Sigmoid colon (tissue), 7 donors: Measurements from ENCODE around the gene LONP1. TPM values are rescaled to one million over a fixed set of nuclear protein-coding genes. Genes with fewer than 3 reads are reported as not detected.

Experiments used
- DNase-seq: peaks from one replicate; pipeline ENCODE4 v3.0.0-alpha.2; 2019
- H3K27ac ChIP-seq, 4 donors: fragments of 200-600 bp; sonication (generic); one replicate each; pipeline ENCODE4 v1.5.1; 2016 to 2019; ENCODE audit warnings: mild to moderate bottlenecking in 1 of 4
- H3K27me3 ChIP-seq, 3 donors: fragments of 200-600 bp; sonication (generic); one replicate each; pipeline ENCODE4 v1.5.1; 2019; ENCODE audit warnings: mild to moderate bottlenecking in 1 of 3
- H3K36me3 ChIP-seq, 4 donors: fragments of 200-600 bp; sonication (generic); one replicate each; pipeline ENCODE4 v1.5.1; 2016 to 2019
- H3K4me1 ChIP-seq, 4 donors: fragments of 200-600 bp; sonication (generic); one replicate each; pipeline ENCODE4 v1.5.1; 2017 to 2019
- H3K4me3 ChIP-seq, 4 donors: fragments of 200-600 bp; sonication (generic); one replicate each; pipeline ENCODE4 v1.5.1; 2017 to 2019; ENCODE audit warnings: mild to moderate bottlenecking in 2 of 4, moderate library complexity in 1 of 4
- H3K9me3 ChIP-seq, 4 donors: fragments of 200-600 bp in 3 of 4; sonication (generic) in 3 of 4; one replicate each; pipeline versions ENCODE4 v1.5.1 to v1.6.1; 2013 to 2019
- EP300 ChIP-seq, 4 donors: sonication (generic); formaldehyde crosslinking; IDR thresholded peaks; one replicate each; pipeline ENCODE4 v1.6.1; 2017; ENCODE audit warnings: antibody characterized with exemption in 4 of 4
- POLR2A ChIP-seq, 2 donors: fragments of 450-650 bp; IDR thresholded peaks; one replicate each; pipeline ENCODE4 v1.6.1; 2016; ENCODE audit warnings: antibody characterized with exemption in 2 of 2, mild to moderate bottlenecking in 2 of 2, moderate library complexity in 2 of 2
- POLR2AphosphoS5 ChIP-seq, 4 donors: sonication (generic); formaldehyde crosslinking; IDR thresholded peaks; one replicate each; pipeline ENCODE4 v1.6.1; 2017; ENCODE audit warnings: antibody characterized with exemption in 4 of 4
- WGBS, 2 donors: extraction: QIAGEN DNeasy Blood & Tissue Kit; methylation state at CpG; one replicate each; pipeline ENCODE4 v1.1.7; 2013; 5-methylcytosine and 5-hydroxymethylcytosine counted together
- intact Hi-C: fragments of 100-400 bp; cut with DNase I; formaldehyde crosslinking; loops from one replicate; pipeline ENCODE4 v1.15.1; 2023
- polyA plus RNA-seq, 3 donors: library from polyadenylated mRNA; stranded (reverse); fragments of 200-250 nt; gene quantifications; one replicate each; pipeline ENCODE4 v1.2.3, GENCODE V29; 2013
- total RNA-seq, 4 donors: library from RNA; depleted of rRNA; stranded (reverse); fragments of >200 nt; gene quantifications; one replicate each; pipeline ENCODE4 v1.1.0, GENCODE V29; 2016
- TF ChIP-seq, protein P1 (sequence below), 4 experiments: fragments of 450-650 bp in 3 of 4; fragments of 200-600 bp in 1 of 4; IDR thresholded peaks; one replicate each; pipeline ENCODE4 v1.5.1; 2016 to 2019; ENCODE audit warnings: antibody characterized with exemption in 4 of 4, mild to moderate bottlenecking in 3 of 4, moderate library complexity in 2 of 4
- donor health status: healthy with polysubstance abuse.
- donor health status: Bipolar disorder and iron deficiency.
- donor health status: healthy.

LONP1 gene
- total and polyA plus RNA-seq, 7 donors = 24.0 to 62.6 (median 31.1) TPM

DNA sequence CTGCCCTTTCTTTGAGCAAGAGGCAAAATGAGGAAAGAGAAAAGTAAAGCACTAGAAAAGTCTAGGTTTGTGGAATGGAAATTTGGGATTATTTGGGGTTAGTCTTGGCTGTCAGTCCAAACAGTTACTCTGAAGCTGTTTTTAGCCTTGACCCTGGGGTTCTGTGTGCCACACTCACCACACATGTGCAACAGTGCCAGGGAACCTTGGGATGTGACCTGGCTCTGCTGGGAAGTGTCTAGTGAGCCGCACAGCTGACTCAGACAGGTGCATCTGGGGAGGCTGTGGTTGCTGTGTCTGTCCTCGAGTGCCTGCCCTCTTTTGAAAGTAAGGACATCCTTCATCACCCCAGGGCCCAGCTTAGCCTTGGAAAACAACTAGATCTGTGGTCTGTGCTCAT is 55.4 kb downstream of the LONP1 start:
- DNase-seq = no peak
- 86 to 91% methylated on average over 2 of the region's 2 CpGs for WGBS, 2 donors
- Histone ChIP-seq H3K4me3 (no peak overlapping the region), H3K27me3 (no peaks in the 10 kb centered on the region), H3K36me3 (peaks cover 53 to 100% (median 89%) of the 10 kb centered on the region in 4 donors), H3K9me3 (no peaks in the 10 kb centered on the region), H3K27ac (no peak overlapping the region), H3K4me1 (no peaks in the 10 kb centered on the region)
- intact Hi-C loops = no loop called here
- TF ChIP-seq, protein P1, sequence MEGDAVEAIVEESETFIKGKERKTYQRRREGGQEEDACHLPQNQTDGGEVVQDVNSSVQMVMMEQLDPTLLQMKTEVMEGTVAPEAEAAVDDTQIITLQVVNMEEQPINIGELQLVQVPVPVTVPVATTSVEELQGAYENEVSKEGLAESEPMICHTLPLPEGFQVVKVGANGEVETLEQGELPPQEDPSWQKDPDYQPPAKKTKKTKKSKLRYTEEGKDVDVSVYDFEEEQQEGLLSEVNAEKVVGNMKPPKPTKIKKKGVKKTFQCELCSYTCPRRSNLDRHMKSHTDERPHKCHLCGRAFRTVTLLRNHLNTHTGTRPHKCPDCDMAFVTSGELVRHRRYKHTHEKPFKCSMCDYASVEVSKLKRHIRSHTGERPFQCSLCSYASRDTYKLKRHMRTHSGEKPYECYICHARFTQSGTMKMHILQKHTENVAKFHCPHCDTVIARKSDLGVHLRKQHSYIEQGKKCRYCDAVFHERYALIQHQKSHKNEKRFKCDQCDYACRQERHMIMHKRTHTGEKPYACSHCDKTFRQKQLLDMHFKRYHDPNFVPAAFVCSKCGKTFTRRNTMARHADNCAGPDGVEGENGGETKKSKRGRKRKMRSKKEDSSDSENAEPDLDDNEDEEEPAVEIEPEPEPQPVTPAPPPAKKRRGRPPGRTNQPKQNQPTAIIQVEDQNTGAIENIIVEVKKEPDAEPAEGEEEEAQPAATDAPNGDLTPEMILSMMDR (IDR thresholded peaks at IDR 0.05) = no peak
- TF ChIP-seq POLR2A (IDR thresholded peaks at IDR 0.05) (no peak), POLR2AphosphoS5 (IDR thresholded peaks at IDR 0.05) (no peak), EP300 (IDR thresholded peaks at IDR 0.05) (no peak)

DNA sequence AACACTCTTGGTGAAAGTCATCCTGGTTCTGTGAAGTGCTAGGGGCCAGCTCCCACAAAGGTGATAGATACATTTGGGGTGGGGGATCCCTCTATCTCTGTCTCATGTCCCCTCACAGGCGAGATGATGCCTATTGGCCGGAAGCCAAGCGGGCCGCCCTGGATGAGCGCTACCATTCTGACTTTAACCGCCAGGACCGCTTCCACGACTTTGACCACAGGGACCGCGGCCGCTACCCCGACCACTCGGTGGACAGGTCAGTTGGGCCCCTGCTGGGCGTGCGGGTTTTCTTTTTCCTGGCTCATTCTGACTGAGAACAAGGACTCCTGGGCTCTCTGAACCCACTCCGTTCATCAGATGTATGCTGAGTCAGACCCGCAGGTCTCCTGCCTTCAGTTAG is 56.0 kb downstream of the LONP1 start:
- Histone ChIP-seq H3K27me3 (no peaks in the 10 kb centered on the region), H3K9me3 (no peaks in the 10 kb centered on the region), H3K36me3 (peaks cover 48 to 100% (median 88%) of the 10 kb centered on the region in 4 donors), H3K4me3 (no peak overlapping the region), H3K27ac (no peak overlapping the region), H3K4me1 (no peaks in the 10 kb centered on the region)
- no peak for DNase-seq
- WGBS, 2 donors = 95 to 96% methylated on average over 17 of the region's 17 CpGs
- TF ChIP-seq EP300 (IDR thresholded peaks at IDR 0.05) (no peak), POLR2A (IDR thresholded peaks at IDR 0.05) (no peak), POLR2AphosphoS5 (IDR thresholded peaks at IDR 0.05) (no peak)
- TF ChIP-seq, protein P1 (IDR thresholded peaks at IDR 0.05) = no peak
- intact Hi-C loops = no loop called here

DNA sequence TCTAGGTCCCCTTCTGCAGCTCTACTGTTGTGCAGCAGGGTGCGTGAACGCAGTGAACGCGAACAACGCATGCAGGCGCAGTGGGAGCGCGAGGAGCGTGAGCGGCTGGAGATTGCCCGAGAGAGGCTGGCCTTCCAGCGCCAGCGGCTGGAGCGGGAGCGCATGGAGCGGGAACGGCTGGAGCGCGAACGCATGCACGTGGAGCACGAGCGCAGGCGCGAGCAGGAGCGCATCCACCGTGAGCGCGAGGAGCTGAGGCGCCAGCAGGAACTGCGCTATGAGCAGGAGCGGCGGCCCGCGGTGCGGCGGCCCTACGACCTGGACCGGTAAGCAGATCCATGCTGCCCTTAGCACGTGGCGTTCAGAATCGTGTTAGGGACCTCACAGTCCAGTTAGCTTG is 58.5 kb downstream of the LONP1 start:
- DNase-seq = no peak
- peaks cover 54 to 100% (median 91%) of the 10 kb centered on the region in 4 donors for H3K36me3 ChIP-seq
- intact Hi-C loops = no loop called here
- no peak overlapping the region for H3K4me3 ChIP-seq
- H3K9me3 ChIP-seq = no peaks in the 10 kb centered on the region
- no peak overlapping the region for H3K27ac ChIP-seq
- TF ChIP-seq POLR2A (IDR thresholded peaks at IDR 0.05) (no peak), POLR2AphosphoS5 (IDR thresholded peaks at IDR 0.05) (no peak), EP300 (IDR thresholded peaks at IDR 0.05) (no peak)
- TF ChIP-seq, protein P1 (IDR thresholded peaks at IDR 0.05) = no peak
- no peaks in the 10 kb centered on the region for H3K27me3 ChIP-seq
- H3K4me1 ChIP-seq = no peaks in the 10 kb centered on the region
- 98% methylated on average over 42 of the region's 42 CpGs for WGBS, 2 donors

DNA sequence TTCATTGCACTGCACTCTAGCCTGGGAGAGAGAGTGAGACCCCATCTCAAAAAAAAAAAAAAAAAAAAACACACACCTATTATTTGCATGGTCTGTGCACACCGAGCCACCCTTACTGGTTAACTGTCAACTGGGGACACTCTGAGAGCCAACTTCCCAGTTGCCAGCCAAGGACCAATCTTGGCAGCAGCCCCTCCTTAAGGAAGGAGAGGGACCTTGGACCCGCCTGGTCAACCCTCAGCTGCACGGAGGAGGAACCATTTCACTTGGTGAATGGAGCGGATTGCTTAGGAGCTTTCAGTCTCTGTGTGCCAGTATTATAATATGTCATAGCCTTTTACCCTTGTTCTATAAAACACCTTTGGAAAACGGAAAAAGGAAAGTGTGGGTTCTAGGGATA is 64.5 kb downstream of the LONP1 start:
- Histone ChIP-seq H3K36me3 (peaks cover 59 to 100% (median 89%) of the 10 kb centered on the region in 4 donors), H3K4me3 (no peak overlapping the region), H3K27me3 (no peaks in the 10 kb centered on the region), H3K27ac (no peak overlapping the region), H3K9me3 (no peaks in the 10 kb centered on the region), H3K4me1 (no peaks in the 10 kb centered on the region)
- no peak for TF ChIP-seq POLR2AphosphoS5 (IDR thresholded peaks at IDR 0.05)
- intact Hi-C loops = no loop called here
- no peak for DNase-seq
- 42 to 71% methylated on average over 5 of the region's 5 CpGs for WGBS, 2 donors

DNA sequence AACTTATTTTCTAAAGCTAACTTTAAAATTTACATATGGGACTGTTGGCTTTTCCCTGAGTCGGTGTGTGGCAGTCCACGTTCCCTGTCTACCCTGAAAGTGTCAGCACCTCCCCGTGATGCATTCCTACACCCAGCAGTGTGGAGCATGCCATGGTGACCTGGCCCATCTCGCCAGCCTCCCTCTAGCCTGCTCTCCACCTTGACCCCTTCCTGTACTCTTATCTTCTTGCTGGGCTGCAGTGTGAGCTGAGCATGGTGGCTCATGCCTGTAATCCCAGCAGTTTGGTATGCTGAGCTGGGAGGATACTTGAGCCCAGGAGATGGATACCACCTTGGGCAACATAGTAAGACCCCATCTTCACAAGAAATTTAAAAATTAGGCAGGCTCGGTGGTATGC is 65.0 kb downstream of the LONP1 start:
- intact Hi-C loops = no loop called here
- no peak overlapping the region for H3K27ac ChIP-seq
- TF ChIP-seq POLR2A (IDR thresholded peaks at IDR 0.05) (no peak), POLR2AphosphoS5 (IDR thresholded peaks at IDR 0.05) (no peak), EP300 (IDR thresholded peaks at IDR 0.05) (no peak)
- TF ChIP-seq, protein P1 (IDR thresholded peaks at IDR 0.05) = no peak
- WGBS, 2 donors = 93 to 94% methylated on average over 5 of the region's 5 CpGs
- H3K36me3 ChIP-seq = peaks cover 63 to 100% (median 92%) of the 10 kb centered on the region in 4 donors
- DNase-seq = peak; percentile 30
- no peaks in the 10 kb centered on the region for H3K9me3 ChIP-seq
- no peaks in the 10 kb centered on the region for H3K4me1 ChIP-seq
- H3K4me3 ChIP-seq = no peak overlapping the region
- no peaks in the 10 kb centered on the region for H3K27me3 ChIP-seq
